Prostate gland (tissue), 2 donors: ENCODE data around the gene SSC5D. TPM values are rescaled to one million over a fixed set of nuclear protein-coding genes. Genes with fewer than 3 reads are reported as not detected.

Source experiments
- DNase-seq: peaks from one replicate; pipeline ENCODE4 v3.0.0-alpha.2; 2019; ENCODE audit warnings: low spot score
- H3K27ac ChIP-seq, 2 donors: fragments of 200-600 bp; sonication (generic); 2 replicates each; pipeline ENCODE4 v1.5.1; 2017 to 2019
- H3K27me3 ChIP-seq: fragments of 200-600 bp; sonication (generic); replicated peaks from 2 replicates; pipeline ENCODE4 v1.5.1; 2019; ENCODE audit not compliant: insufficient read depth
- H3K36me3 ChIP-seq, 2 donors: fragments of 200-600 bp; sonication (generic); 1 replicate in 1 of 2; 2 replicates in 1 of 2; pipeline versions ENCODE4 v1.5.1 to v1.8.1; 2017 to 2019
- H3K4me1 ChIP-seq: fragments of 200-600 bp; sonication (generic); replicated peaks from 2 replicates; pipeline ENCODE4 v1.5.1; 2019
- H3K4me3 ChIP-seq, 2 donors: fragments of 200-600 bp; sonication (generic); 2 replicates each; pipeline ENCODE4 v1.5.1; 2017 to 2019
- H3K9me3 ChIP-seq: fragments of 200-600 bp; sonication (generic); 2 replicates; pipeline ENCODE4 v1.5.1; 2017
- POLR2A ChIP-seq: fragments of 450-650 bp; IDR thresholded peaks from one replicate; pipeline ENCODE4 v1.6.1; 2016; ENCODE audit warnings: antibody characterized with exemption, mild to moderate bottlenecking
- POLR2AphosphoS5 ChIP-seq: sonication (generic); formaldehyde crosslinking; IDR thresholded peaks from one replicate; pipeline ENCODE4 v1.6.1; 2017; ENCODE audit warnings: antibody characterized with exemption
- WGBS: methylation state at CpG from one replicate; pipeline ENCODE4 v1.1.5; 2018; 5-methylcytosine and 5-hydroxymethylcytosine counted together
- intact Hi-C: fragments of 100-400 bp; cut with DNase I; formaldehyde crosslinking; loops from one replicate; pipeline ENCODE4 v1.14.2; 2022
- total RNA-seq, 2 donors: library from RNA; depleted of rRNA; stranded (reverse); fragments of >200 nt; gene quantifications; one replicate each; pipeline ENCODE4 v1.1.0, GENCODE V29; 2016
- TF ChIP-seq, protein P1 (sequence below), 4 experiments: fragments of 200-600 bp in 2 of 4; fragments of 450-650 bp in 2 of 4; sonication (generic) in 2 of 4; IDR thresholded peaks; 1 replicate in 3 of 4; 2 replicates in 1 of 4; pipeline ENCODE4 v1.5.1; 2016 to 2019; ENCODE audit warnings: antibody characterized with exemption in 4 of 4, mild to moderate bottlenecking in 2 of 4, moderate library complexity in 2 of 4

The SSC5D gene
- total RNA-seq, 2 donors from 2014 or later = 5.6 to 8.6 TPM

DNA sequence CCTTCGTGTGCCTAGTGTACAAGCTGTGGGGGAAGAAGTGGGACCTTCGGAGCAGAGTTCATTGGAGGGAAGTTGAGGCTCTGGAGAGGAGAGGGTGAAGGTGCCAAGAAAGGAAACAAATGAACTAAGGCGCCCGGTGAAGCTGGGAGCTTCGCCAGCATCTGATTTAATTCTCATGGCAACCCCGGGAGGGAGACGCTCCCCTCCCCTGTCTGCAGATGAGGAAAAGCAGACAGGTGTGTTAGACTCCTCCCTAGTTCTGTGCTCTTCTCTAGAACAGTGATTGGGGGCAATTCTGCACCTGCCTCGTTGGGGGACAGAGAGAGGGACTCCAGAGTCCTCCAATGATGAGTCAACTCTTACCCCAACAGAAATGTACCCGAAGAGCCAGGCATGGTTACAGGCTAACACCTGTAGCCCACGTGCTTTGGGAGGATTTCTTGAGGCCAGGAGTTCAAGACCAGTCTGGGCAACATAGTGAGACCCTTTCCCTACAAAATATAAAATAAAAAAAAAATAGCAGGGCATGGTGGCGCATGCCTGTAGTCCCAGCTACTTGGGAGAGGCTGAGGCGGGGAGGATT, 4.2 kb downstream of the SSC5D start:
- no peak overlapping the region for H3K4me3 ChIP-seq
- TF ChIP-seq POLR2AphosphoS5 (no peak), POLR2A (no peak)
- TF ChIP-seq, protein P1, sequence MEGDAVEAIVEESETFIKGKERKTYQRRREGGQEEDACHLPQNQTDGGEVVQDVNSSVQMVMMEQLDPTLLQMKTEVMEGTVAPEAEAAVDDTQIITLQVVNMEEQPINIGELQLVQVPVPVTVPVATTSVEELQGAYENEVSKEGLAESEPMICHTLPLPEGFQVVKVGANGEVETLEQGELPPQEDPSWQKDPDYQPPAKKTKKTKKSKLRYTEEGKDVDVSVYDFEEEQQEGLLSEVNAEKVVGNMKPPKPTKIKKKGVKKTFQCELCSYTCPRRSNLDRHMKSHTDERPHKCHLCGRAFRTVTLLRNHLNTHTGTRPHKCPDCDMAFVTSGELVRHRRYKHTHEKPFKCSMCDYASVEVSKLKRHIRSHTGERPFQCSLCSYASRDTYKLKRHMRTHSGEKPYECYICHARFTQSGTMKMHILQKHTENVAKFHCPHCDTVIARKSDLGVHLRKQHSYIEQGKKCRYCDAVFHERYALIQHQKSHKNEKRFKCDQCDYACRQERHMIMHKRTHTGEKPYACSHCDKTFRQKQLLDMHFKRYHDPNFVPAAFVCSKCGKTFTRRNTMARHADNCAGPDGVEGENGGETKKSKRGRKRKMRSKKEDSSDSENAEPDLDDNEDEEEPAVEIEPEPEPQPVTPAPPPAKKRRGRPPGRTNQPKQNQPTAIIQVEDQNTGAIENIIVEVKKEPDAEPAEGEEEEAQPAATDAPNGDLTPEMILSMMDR (IDR thresholded peaks at IDR 0.05) = no peak
- H3K9me3 ChIP-seq = no peaks in the 10 kb centered on the region
- H3K36me3 ChIP-seq = no peaks in the 10 kb centered on the region
- no peaks in the 10 kb centered on the region for H3K27me3 ChIP-seq
- no peak overlapping the region for H3K27ac ChIP-seq
- no peak for DNase-seq
- H3K4me1 ChIP-seq = no peaks in the 10 kb centered on the region
- WGBS = 31% methylated on average over 12 of the region's 12 CpGs
- intact Hi-C loops = no loop called here

DNA sequence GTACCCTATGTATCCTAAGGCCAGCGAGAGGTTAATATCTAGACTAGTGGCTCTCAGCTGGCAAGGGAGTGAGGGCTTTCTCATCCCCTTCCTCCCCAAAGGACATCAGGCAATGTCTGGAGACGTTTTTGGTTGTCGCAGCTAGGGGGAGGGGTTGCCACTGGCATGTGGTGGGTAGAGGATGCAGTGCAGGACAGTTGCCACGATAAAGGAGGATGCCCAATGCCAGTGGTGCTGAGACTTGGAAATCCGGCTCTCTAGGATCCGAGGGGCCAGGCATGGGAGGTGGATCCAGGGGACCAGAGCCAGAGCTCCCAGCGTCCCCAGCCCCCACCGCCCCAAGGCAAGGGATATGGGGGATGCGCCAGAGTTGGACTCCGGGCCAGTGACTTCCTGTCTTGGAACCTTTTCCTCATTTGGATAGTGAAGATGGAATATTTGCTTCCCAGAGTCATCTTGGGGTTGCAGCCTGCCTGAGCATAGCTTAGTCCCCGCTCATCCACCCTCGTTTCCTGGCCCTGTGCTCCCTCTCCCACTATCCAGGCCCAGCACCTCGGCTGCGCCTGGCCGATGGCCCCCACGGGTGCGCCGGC, 4.9 kb downstream of the SSC5D start:
- TF ChIP-seq, protein P1 (IDR thresholded peaks at IDR 0.05) = no peak
- no peak for TF ChIP-seq POLR2AphosphoS5
- no peak for DNase-seq
- intact Hi-C loops = no loop called here
- no peaks in the 10 kb centered on the region for H3K27me3 ChIP-seq
- H3K4me3 ChIP-seq = no peak overlapping the region
- H3K9me3 ChIP-seq = no peaks in the 10 kb centered on the region
- H3K4me1 ChIP-seq = no peaks in the 10 kb centered on the region
- H3K36me3 ChIP-seq = no peaks in the 10 kb centered on the region
- 41% methylated on average over 18 of the region's 18 CpGs for WGBS
- peak overlapping the region in 1 of 2 donors; percentile 18 for H3K27ac ChIP-seq

DNA sequence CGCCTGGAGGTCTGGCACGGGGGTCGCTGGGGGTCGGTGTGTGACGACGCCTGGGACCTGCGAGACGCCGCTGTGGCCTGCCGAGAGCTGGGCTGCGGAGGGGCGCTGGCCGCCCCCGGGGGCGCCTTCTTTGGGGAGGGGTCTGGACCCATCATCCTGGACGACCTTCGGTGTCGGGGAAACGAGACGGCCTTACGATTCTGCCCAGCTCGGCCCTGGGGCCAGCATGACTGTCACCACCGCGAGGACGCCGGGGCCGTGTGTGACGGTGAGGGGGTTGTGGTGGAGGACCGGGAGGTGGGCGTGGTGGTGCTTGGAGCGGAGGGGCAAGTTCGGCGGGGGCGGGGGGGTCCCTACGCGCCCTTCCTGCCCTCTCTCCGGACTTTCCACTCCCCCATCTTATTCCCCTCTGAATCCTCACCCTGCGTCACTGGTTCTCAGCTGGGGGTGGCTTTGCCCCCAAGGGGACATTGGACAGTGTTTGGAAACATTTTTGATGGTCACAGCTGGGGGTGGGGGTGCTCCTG, 5.5 kb downstream of the SSC5D start:
- Histone ChIP-seq H3K27me3 (no peaks in the 10 kb centered on the region), H3K9me3 (no peaks in the 10 kb centered on the region), H3K27ac (peak overlapping the region in 1 of 2 donors; percentile 18), H3K36me3 (no peaks in the 10 kb centered on the region), H3K4me1 (no peaks in the 10 kb centered on the region), H3K4me3 (no peak overlapping the region)
- intact Hi-C loops = no loop called here
- TF ChIP-seq, protein P1 (IDR thresholded peaks at IDR 0.05) = no peak
- TF ChIP-seq POLR2AphosphoS5 = no peak
- no peak for TF ChIP-seq POLR2A
- 40% methylated on average over 37 of the region's 38 CpGs for WGBS
- DNase-seq = no peak

DNA sequence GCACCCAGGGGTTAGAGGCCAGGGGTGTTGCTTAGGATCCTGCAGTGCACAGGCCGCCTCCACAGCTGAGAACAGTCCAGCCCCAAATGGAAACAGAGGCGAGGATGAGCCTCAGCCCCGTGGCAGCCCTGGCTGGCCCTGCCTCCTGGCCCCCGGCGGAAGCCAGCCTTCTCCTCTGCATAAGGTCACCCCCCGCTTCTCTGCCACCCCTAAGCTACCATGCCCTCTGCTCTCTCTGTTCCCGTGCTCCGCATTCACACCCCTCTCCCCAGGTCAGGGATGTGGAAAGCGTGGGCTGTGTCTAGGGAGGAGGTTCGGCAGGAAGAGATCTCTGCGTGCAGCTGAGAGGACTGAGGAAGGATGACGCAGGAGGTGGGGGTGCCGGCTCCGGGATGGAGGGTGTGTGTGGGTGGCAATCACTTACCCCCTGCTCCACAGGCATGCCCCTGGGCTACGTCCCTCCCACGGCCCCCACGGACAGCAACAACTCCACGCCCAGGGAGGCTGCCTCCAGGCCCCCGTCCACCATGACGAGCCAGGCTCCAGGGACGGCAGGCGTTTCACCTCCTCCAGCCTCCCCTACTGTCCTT, 6.0 kb downstream of the SSC5D start:
- Histone ChIP-seq H3K36me3 (no peaks in the 10 kb centered on the region), H3K4me3 (no peak overlapping the region), H3K9me3 (no peaks in the 10 kb centered on the region), H3K4me1 (no peaks in the 10 kb centered on the region), H3K27ac (peak overlapping the region; percentile 14 to 18), H3K27me3 (no peaks in the 10 kb centered on the region)
- TF ChIP-seq, protein P1 (IDR thresholded peaks at IDR 0.05) = no peak
- TF ChIP-seq POLR2A (no peak), POLR2AphosphoS5 (no peak)
- 58% methylated on average over 22 of the region's 22 CpGs for WGBS
- intact Hi-C loops = no loop called here
- DNase-seq = no peak
